GM12801 (cell line): ENCODE measurements around the gene ITGA2B.

Experiments
- TF ChIP-seq, protein P1 (sequence below): IDR thresholded peaks from one replicate; pipeline ENCODE4 v1.5.1; 2011; ENCODE audit warnings: control low read depth; ENCODE audit not compliant: insufficient read length; ENCODE audit errors: extremely low read depth

Gene ITGA2B

DNA sequence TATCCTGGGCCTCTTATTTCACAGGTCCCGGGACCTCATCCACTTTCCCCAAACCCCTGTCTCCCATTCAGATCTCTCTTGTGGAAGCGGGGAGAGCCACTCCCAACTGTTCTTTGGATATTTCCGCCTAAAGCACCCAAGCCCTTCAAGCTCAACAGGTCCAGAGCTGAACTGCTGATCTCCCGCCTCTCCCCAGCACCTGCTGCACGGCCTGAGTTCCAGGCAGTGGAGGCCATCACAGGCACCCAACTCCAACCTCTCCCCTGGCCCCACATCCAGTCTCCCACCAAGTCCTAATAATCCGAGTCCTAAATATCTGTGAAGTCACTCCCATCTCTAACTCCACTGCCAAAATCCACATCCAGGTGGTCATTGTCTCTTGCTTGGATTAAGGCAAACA lies 6.5 kb downstream of the ITGA2B start:
- TF ChIP-seq, protein P1, sequence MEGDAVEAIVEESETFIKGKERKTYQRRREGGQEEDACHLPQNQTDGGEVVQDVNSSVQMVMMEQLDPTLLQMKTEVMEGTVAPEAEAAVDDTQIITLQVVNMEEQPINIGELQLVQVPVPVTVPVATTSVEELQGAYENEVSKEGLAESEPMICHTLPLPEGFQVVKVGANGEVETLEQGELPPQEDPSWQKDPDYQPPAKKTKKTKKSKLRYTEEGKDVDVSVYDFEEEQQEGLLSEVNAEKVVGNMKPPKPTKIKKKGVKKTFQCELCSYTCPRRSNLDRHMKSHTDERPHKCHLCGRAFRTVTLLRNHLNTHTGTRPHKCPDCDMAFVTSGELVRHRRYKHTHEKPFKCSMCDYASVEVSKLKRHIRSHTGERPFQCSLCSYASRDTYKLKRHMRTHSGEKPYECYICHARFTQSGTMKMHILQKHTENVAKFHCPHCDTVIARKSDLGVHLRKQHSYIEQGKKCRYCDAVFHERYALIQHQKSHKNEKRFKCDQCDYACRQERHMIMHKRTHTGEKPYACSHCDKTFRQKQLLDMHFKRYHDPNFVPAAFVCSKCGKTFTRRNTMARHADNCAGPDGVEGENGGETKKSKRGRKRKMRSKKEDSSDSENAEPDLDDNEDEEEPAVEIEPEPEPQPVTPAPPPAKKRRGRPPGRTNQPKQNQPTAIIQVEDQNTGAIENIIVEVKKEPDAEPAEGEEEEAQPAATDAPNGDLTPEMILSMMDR = no peak

DNA sequence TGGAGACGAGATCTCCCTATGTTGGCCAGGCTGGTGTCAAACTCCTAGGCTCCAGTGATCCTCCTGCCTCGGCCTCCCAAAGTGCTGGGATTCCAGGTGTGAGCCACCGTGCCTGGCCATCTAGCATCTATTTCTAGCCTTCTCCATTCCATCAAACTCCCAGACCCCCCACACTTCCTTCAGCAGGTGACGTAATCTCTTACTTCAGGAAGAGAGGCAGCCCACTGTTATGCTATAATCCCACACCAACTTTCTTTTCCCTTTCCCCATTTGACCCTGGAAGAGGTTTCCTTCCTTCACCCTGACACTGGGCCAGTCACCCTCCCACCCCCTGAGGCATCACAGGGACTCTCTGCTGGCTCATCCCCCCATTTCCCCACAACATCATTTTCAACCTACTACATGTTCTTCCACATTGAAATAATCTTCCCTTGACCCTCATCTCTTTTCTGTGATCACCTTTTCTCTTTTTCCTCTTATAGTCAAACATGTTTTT lies 7.6 kb downstream of the ITGA2B start:
- TF ChIP-seq, protein P1 = no peak

DNA sequence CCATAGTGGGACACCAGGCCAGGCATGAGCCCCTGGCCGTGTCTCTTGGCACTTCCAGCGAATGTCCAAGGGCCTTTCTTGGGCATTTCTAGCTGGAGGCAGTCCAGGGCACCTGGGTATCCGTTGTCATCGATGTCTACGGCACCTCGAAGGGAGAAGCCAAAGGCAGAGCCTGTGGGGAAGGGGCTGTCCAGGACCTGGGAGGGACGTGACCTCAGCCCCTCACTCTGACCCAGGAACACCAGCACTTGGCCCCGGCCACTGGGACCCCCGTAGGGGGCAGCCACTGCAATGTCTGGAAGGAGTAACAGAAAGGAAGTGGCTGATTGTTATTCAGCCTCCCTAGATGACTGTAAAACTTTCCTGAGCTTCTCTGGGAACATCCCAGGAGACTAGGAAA lies 8.7 kb downstream of the ITGA2B start:
- TF ChIP-seq, protein P1 = no peak

DNA sequence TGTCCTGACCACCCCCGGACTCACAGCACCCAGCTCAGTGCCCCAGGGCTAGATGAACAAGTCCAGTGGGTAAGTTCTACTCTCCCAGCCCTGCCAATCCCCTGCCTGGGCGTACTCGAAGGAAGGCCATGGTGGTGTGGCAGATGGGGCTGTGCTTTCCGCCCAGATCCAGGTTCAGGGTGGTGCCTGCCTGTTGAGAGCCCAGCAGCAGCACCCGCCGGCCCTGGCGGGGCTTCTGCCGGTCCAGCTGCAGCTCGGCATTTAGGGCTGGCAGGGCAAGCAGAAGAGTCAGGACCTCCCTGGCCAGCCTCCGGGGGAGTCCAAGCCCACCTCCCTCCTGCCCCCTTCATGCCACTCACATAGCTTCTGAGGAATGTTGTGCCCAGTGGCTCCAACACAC lies 9.6 kb downstream of the ITGA2B start:
- TF ChIP-seq, protein P1 = no peak

DNA sequence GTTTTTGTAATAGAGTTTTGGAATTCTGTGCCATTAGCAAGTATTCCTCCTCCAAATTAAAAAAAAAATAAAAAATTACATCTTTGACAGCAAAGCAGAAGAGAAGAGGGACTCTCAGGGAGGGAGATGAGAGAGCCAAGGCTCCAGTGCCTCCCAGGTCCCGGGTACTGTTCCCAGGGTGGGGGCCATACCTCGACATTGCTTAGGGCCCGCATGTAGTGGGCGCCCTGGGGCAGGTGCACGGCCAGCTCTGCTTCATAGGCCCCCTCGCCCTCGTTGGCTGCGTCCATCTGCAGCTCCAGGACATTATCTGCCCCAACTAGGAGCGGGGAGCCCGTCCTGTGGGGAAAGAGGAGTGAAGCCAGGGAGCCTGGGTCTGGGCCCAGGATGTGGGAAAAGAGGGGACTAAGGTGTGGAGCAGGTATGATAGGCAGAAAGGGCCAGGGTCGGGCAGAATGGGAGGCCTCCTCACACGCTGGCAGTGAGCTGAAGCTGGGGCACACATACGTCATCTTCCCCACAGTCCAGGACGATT lies 11.2 kb downstream of the ITGA2B start:
- TF ChIP-seq, protein P1 = no peak

DNA sequence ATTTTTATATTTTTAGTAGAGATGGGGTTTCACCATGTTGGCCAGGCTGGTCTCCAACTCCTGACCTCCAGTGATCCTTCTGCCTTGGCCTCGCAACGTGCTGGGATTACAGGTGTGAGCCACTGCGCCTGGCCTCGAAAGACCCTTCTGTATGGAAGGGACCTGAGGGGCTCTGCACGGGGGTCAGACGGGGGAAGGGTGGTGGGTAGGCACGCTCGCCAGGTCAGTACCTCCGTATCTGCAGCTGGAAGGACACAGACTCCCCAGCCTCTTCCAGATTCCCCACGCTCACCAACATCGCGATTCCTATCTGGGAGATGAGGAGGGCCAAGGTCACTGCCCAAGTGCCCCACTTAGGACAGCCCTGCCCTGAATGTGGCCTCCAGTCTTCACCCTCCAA lies 12.7 kb downstream of the ITGA2B start:
- TF ChIP-seq, protein P1 = no peak

DNA sequence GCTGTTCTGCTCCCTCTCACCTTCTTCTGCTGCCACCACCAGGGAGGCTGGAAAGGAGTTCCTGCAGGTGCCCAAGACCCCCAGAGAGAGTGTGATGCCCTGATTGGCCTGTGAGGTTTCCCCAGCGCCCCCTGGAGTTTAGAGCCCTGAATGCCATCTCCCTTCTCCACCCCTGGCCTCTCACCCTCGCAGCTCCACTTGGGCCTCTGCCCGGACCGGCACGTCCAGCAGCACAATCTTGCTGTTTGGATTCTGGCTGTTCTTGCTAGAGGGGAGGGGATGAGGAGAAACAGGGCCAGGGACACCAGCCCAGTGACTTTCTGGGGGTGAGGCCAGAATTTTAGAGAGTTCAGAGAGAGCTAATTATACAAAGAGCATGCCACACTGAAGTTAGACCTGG lies 13.3 kb downstream of the ITGA2B start:
- TF ChIP-seq, protein P1 = no peak
